Measurements from ENCODE around the gene ZFHX2. TPM values are rescaled to one million over a fixed set of nuclear protein-coding genes. Genes with fewer than 3 reads are reported as not detected.
"Not testable (repeated sequence)": the region's sequence is repeated elsewhere in the genome, so short reads cannot be mapped to it uniquely, and the experiment has no call there.

The ZFHX2 gene
- polyA plus RNA-seq, 1 of the 3 experiments (the other 2 are of a cell fraction): 0.77 TPM

- ChIA-PET CTCF (interaction anchor here (3.6 to 11.3 kb wide), 3 partner anchors 9 to 57 kb away, joined by 25 to 276 read pairs (median 136); partner anchors contain the start of gene THTPA), POLR2A (interaction anchor here (1.1 to 2.1 kb wide), 4 partner anchors 9 to 59 kb away, joined by 3 to 5 read pairs (median 4); no protein-coding TSS in a partner anchor)
- 86% methylated on average over 13 of the region's 13 CpGs for WGBS (ENCODE audit: low lambda C conversion rate)
These were observed 14.1 kb downstream of the ZFHX2 start for GRCh38 chr14:23537351-23538049.

DNA sequence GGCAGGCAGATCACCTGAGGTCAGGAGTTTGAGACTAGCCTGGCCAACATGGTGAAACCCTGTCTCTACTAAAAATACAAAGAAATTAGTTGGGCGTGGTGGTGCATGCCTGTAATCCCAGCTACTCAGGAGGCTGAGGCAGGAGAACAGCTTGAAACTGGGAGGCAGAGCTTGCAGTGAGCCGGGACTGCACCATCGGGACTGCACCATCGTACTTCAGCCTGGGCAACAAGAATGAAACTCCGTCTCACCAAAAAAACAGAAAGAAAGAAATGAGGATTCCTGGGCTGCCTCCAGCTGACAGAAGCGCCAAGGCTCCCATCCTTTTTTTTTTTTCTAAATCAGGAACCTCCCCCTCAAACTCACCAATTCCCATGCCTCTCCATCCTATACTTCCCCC, 14.7 kb downstream of the ZFHX2 start:
- not testable (repeated sequence) for H3F3A ChIP-seq (replicated peaks; ENCODE audit: insufficient read depth); H3K4me3 ChIP-seq (ENCODE audit: low read depth in 2 of 2, low read length in 1 of 2)
- peaks cover 0 to 14% of the 10 kb centered on the region in 2 experiments for H3K36me3 ChIP-seq (replicated peaks in 1 of 2; ENCODE audit: control insufficient read depth in 1 of 2, insufficient read depth in 2 of 2, low read length in 1 of 2)

More at GRCh38 chr14:23537351-23538049, 14.1 kb downstream of the ZFHX2 start:
- no peak for TF ChIP-seq PBX3 (IDR thresholded peaks at IDR 0.05)
- TF ChIP-seq ELF1 (IDR thresholded peaks at IDR 0.05): no peak
- TF ChIP-seq RFX5 (IDR thresholded peaks at IDR 0.05; ENCODE audit: low read length): no peak
- no peak for TF ChIP-seq NFIC (IDR thresholded peaks at IDR 0.05; ENCODE audit: borderline replicate concordance)
- no peak for TF ChIP-seq RCOR1 (IDR thresholded peaks at IDR 0.05; ENCODE audit: low read length)
- no peak for TF ChIP-seq MEF2A (IDR thresholded peaks at IDR 0.05; ENCODE audit: borderline replicate concordance, low read depth)
- no peak for TF ChIP-seq EZH2phosphoT487 (IDR thresholded peaks at IDR 0.05; ENCODE audit: borderline replicate concordance, low read depth)
- TF ChIP-seq RAD21 (IDR thresholded peaks at IDR 0.05; ENCODE audit: low read length): no peak
- TF ChIP-seq CHD2 (IDR thresholded peaks at IDR 0.05; ENCODE audit: low read length, partially characterized antibody): no peak
- TF ChIP-seq RXRA (IDR thresholded peaks at IDR 0.05; ENCODE audit: borderline replicate concordance, low read depth): no peak
- TF ChIP-seq ZBTB33 (IDR thresholded peaks at IDR 0.05; ENCODE audit: borderline replicate concordance, low read depth): no peak
- no peak for TF ChIP-seq MXI1 (IDR thresholded peaks at IDR 0.05; ENCODE audit: low read depth, low read length)
- TF ChIP-seq, protein P1, sequence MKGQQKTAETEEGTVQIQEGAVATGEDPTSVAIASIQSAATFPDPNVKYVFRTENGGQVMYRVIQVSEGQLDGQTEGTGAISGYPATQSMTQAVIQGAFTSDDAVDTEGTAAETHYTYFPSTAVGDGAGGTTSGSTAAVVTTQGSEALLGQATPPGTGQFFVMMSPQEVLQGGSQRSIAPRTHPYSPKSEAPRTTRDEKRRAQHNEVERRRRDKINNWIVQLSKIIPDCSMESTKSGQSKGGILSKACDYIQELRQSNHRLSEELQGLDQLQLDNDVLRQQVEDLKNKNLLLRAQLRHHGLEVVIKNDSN (IDR thresholded peaks at IDR 0.05; ENCODE audit: borderline replicate concordance, low read depth): no peak
- DNase-seq: no peak
- H3K4me1 ChIP-seq (ENCODE audit: control insufficient read depth in 1 of 2, insufficient read depth in 2 of 2, low read depth in 1 of 2, low read length in 1 of 2): peaks cover 4 to 6% of the 10 kb centered on the region in 2 experiments; a peak in 1 of 4 replicates
- H3F3A ChIP-seq (replicated peaks; ENCODE audit: insufficient read depth): no peaks in the 10 kb centered on the region
- H4K20me1 ChIP-seq (ENCODE audit: insufficient read depth): no peaks in the 10 kb centered on the region
- H3K9ac ChIP-seq: no peak overlapping the region
- H3K9me3 ChIP-seq: no peaks in the 10 kb centered on the region
- H3K9me2 ChIP-seq: no peaks in the 10 kb centered on the region
- H3K27me3 ChIP-seq (ENCODE audit: insufficient read depth): no peaks in the 10 kb centered on the region
- H3K79me2 ChIP-seq (ENCODE audit: insufficient read depth): no peaks in the 10 kb centered on the region
- H3K27ac ChIP-seq (ENCODE audit: low read depth in 2 of 2, low read length in 1 of 2): no peak overlapping the region
- H3K36me3 ChIP-seq (replicated peaks in 1 of 2; ENCODE audit: control insufficient read depth in 1 of 2, insufficient read depth in 2 of 2, low read length in 1 of 2): peaks cover 0 to 14% of the 10 kb centered on the region in 2 experiments
- H3K4me2 ChIP-seq: no peak overlapping the region
- no peak overlapping the region for H3K4me3 ChIP-seq (ENCODE audit: low read depth in 2 of 2, low read length in 1 of 2)
- H2AFZ ChIP-seq (ENCODE audit: low read depth): no peak overlapping the region

More for the DNA sequence above, 14.7 kb downstream of the ZFHX2 start:
- H3K9me2 ChIP-seq; H3K9me3 ChIP-seq; H3K4me2 ChIP-seq; H2AFZ ChIP-seq (ENCODE audit: low read depth); H3K79me2 ChIP-seq (ENCODE audit: insufficient read depth); H3K4me1 ChIP-seq (ENCODE audit: control insufficient read depth in 1 of 2, insufficient read depth in 2 of 2, low read depth in 1 of 2, low read length in 1 of 2); H3K9ac ChIP-seq; H3K27ac ChIP-seq (ENCODE audit: low read depth in 2 of 2, low read length in 1 of 2); H3K27me3 ChIP-seq (ENCODE audit: insufficient read depth); H4K20me1 ChIP-seq (ENCODE audit: insufficient read depth); DNase-seq: not testable (repeated sequence)
- 87% methylated on average over 6 of the region's 6 CpGs for WGBS (ENCODE audit: low lambda C conversion rate)
- ChIA-PET CTCF (interaction anchor here (3.6 to 11.3 kb wide), 3 partner anchors 8 to 57 kb away, joined by 25 to 276 read pairs (median 136); partner anchors contain the start of gene THTPA), POLR2A (interaction anchor here (0.9 to 2.1 kb wide), 3 partner anchors 8 to 19 kb away, joined by 3 to 5 read pairs (median 3); no protein-coding TSS in a partner anchor)

Data from SK-N-SH (cell line).